ENCODE data around the gene TTC17. TPM values are rescaled to one million over a fixed set of nuclear protein-coding genes. Genes with fewer than 3 reads are reported as not detected.

The TTC17 gene
- total and polyA plus RNA-seq, 2 of the 8 experiments (the other 6 are each of a cell fraction or from before 2014, with no cell fraction given): 65.1 to 80.1 TPM

DNA sequence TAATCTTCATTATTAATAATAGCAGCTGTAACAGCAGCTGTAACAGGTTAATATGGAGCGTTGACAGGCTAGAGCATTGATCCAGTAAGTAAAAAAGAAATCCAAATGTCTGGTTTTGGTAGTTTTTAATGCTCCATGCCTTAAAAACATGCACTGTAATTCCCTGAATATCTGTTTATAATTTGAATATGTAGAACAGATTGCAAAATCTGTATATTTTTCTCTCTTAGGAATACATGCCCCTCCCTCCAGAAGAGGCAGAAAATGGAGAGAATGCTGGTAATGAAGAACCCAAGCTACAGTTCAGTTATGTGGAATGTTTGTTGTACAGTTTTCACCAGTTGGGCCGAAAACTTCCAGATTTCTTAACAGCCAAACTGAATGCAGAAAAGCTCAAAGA, 30.2 kb upstream of the TTC17 start:
- H3K79me1 ChIP-seq (ENCODE audit: low read depth, low read length): no peaks in the 10 kb centered on the region
- ChIA-PET POLR2A (ENCODE audit: partially characterized antibody) (interaction anchor here (1.7 kb wide), 1 partner anchor 16 kb away, joined by 9 read pairs; the partner anchor contains the start of gene API5), CTCF (ENCODE audit: partially characterized antibody) (interaction anchor here (1.0 kb wide), 1 partner anchor 90 kb away, joined by 6 read pairs; no protein-coding TSS in a partner anchor)
- no peak overlapping the region for H4K8ac ChIP-seq (ENCODE audit: extremely low read depth, insufficient read depth, low read length)
- no peak overlapping the region for H3K18ac ChIP-seq (ENCODE audit: extremely low read depth, low read length)
- 95% methylated on average over 2 of the region's 2 CpGs; no CpG with 5 or more reads in 1 of the 2 experiments for WGBS, 2 experiments (ENCODE audit: extremely low coverage in 1 of 2, insufficient coverage in 1 of 2, insufficient read length in 1 of 2, insufficient replicate concordance in 2 of 2, low coverage in 1 of 2, low lambda C conversion rate in 2 of 2, missing lambda C conversion rate in 1 of 2)
- FAIRE-seq (no peak), DNase-seq (ENCODE audit: low read depth in 1 of 2, low spot score in 2 of 2) (no peak)
- H3K56ac ChIP-seq (replicated peaks; ENCODE audit: insufficient read length, low read depth, low read length): no peak overlapping the region
- H3K79me2 ChIP-seq (ENCODE audit: control insufficient read depth in 1 of 2, insufficient read depth in 2 of 2, low read length in 2 of 2): no peaks in the 10 kb centered on the region
- H3K9ac ChIP-seq (replicated peaks in 1 of 4; ENCODE audit: extremely low read depth in 1 of 4, low read depth in 3 of 4, low read length in 3 of 4): no peak overlapping the region
- no peak overlapping the region for H2BK5ac ChIP-seq (ENCODE audit: low read depth, low read length)
- no peak overlapping the region for H2AK5ac ChIP-seq (ENCODE audit: low read depth, low read length)
- H3K27me3 ChIP-seq (replicated peaks in 1 of 4; ENCODE audit: control insufficient read depth in 3 of 4, extremely low read depth in 1 of 4, insufficient read depth in 3 of 4, low read length in 3 of 4): no peaks in the 10 kb centered on the region
- no peak overlapping the region for H3K27ac ChIP-seq (ENCODE audit: low read depth, low read length)
- H3K4me1 ChIP-seq (replicated peaks in 1 of 4; ENCODE audit: control insufficient read depth in 3 of 4, insufficient read depth in 4 of 4, low read length in 3 of 4): no peaks in the 10 kb centered on the region
- H3K4me3 ChIP-seq (ENCODE audit: extremely low read depth in 1 of 4, insufficient read depth in 2 of 4, low read depth in 3 of 4, low read length in 4 of 4): no peak overlapping the region
- H2BK20ac ChIP-seq (ENCODE audit: low read length): no peak overlapping the region
- H3K14ac ChIP-seq (ENCODE audit: insufficient read length): no peak overlapping the region
- no peak overlapping the region for H3K23ac ChIP-seq (ENCODE audit: insufficient read length)
- no peak overlapping the region for H3K4me2 ChIP-seq (ENCODE audit: insufficient read depth in 1 of 2, low read depth in 2 of 2, low read length in 2 of 2)
- no peak overlapping the region for H2BK120ac ChIP-seq (replicated peaks; ENCODE audit: low read depth, low read length)
- H3K23me2 ChIP-seq (ENCODE audit: low read depth, low read length): no peaks in the 10 kb centered on the region
- no peak overlapping the region for H3K4ac ChIP-seq (replicated peaks; ENCODE audit: insufficient read length, low read depth, low read length)
- no peak overlapping the region for H2AFZ ChIP-seq (ENCODE audit: low read length)
- no peak overlapping the region for H2BK15ac ChIP-seq (ENCODE audit: low read length)
- H3K9me3 ChIP-seq (ENCODE audit: insufficient read depth in 2 of 2, low read depth in 1 of 2, low read length in 1 of 2): no peaks in the 10 kb centered on the region
- no peak overlapping the region for H2BK12ac ChIP-seq (ENCODE audit: low read depth, low read length)
- H4K5ac ChIP-seq (ENCODE audit: insufficient read length, low read depth, low read length): no peak overlapping the region
- H3K36me3 ChIP-seq (ENCODE audit: control insufficient read depth in 2 of 4, insufficient read depth in 4 of 4, low read length in 3 of 4): peaks cover 18 to 91% (median 62%) of the 10 kb centered on the region in 4 experiments
- no peak overlapping the region for H4K91ac ChIP-seq (replicated peaks; ENCODE audit: insufficient read length, low read length)
- peaks cover 0 to 2% of the 10 kb centered on the region in 2 experiments for H4K20me1 ChIP-seq (replicated peaks in 1 of 2; ENCODE audit: control insufficient read depth in 1 of 2, insufficient read depth in 2 of 2, low read length in 2 of 2)
- TF ChIP-seq TAF7 (optimal IDR thresholded peaks at IDR 0.05; ENCODE audit: borderline replicate concordance, low read depth, low read length) (no peak), RNF2 (IDR thresholded peaks at IDR 0.05; ENCODE audit: borderline replicate concordance, low read depth, low read length, missing control alignments, poor library complexity, severe bottlenecking) (no peak), RBBP5 (IDR thresholded peaks at IDR 0.05; ENCODE audit: borderline replicate concordance, low read depth, low read length) (no peak), SIRT6 (IDR thresholded peaks at IDR 0.05; ENCODE audit: low read length) (no peak), CREB1 (IDR thresholded peaks at IDR 0.05) (no peak), TBP (IDR thresholded peaks at IDR 0.05; ENCODE audit: low read depth, low read length) (no peak), GTF2F1 (IDR thresholded peaks at IDR 0.05; ENCODE audit: borderline replicate concordance, low read depth, low read length) (no peak), SP2 (IDR thresholded peaks at IDR 0.05; ENCODE audit: low read length) (no peak), POLR2A (IDR thresholded peaks at IDR 0.05; ENCODE audit: control extremely low read depth in 1 of 2, low read depth in 2 of 2, low read length in 2 of 2) (no peak), TCF12 (IDR thresholded peaks at IDR 0.05; ENCODE audit: low read depth, low read length) (no peak)
- TF ChIP-seq, protein P1, sequence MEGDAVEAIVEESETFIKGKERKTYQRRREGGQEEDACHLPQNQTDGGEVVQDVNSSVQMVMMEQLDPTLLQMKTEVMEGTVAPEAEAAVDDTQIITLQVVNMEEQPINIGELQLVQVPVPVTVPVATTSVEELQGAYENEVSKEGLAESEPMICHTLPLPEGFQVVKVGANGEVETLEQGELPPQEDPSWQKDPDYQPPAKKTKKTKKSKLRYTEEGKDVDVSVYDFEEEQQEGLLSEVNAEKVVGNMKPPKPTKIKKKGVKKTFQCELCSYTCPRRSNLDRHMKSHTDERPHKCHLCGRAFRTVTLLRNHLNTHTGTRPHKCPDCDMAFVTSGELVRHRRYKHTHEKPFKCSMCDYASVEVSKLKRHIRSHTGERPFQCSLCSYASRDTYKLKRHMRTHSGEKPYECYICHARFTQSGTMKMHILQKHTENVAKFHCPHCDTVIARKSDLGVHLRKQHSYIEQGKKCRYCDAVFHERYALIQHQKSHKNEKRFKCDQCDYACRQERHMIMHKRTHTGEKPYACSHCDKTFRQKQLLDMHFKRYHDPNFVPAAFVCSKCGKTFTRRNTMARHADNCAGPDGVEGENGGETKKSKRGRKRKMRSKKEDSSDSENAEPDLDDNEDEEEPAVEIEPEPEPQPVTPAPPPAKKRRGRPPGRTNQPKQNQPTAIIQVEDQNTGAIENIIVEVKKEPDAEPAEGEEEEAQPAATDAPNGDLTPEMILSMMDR (IDR thresholded peaks at IDR 0.05; ENCODE audit: control extremely low read depth in 1 of 3, insufficient read depth in 1 of 3, low read depth in 1 of 3, low read length in 3 of 3): no peak
- TF ChIP-seq, protein P2, sequence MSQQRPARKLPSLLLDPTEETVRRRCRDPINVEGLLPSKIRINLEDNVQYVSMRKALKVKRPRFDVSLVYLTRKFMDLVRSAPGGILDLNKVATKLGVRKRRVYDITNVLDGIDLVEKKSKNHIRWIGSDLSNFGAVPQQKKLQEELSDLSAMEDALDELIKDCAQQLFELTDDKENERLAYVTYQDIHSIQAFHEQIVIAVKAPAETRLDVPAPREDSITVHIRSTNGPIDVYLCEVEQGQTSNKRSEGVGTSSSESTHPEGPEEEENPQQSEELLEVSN (IDR thresholded peaks at IDR 0.05): no peak

Measured in H1 (cell line).